Measurements from ENCODE around the gene CALR3. TPM values are rescaled to one million over a fixed set of nuclear protein-coding genes. Genes with fewer than 3 reads are reported as not detected.
A peak's percentile ranks its signal among the peaks of the same experiment; 100 is the strongest.

Gene CALR3
- total and polyA plus RNA-seq, 2 experiments from 2014 or later: not detected

GRCh38 chr19:16465239-16465638 lies 30.7 kb downstream of the CALR3 start:
- no peaks in the 10 kb centered on the region for H3K27me3 ChIP-seq
- no peaks in the 10 kb centered on the region for H3K9me3 ChIP-seq (ENCODE audit: low read depth)
- no peak overlapping the region for H3K4me3 ChIP-seq
- peaks cover 35% of the 10 kb centered on the region for H3K4me1 ChIP-seq (ENCODE audit: low read depth)
- TF ChIP-seq, protein P1, sequence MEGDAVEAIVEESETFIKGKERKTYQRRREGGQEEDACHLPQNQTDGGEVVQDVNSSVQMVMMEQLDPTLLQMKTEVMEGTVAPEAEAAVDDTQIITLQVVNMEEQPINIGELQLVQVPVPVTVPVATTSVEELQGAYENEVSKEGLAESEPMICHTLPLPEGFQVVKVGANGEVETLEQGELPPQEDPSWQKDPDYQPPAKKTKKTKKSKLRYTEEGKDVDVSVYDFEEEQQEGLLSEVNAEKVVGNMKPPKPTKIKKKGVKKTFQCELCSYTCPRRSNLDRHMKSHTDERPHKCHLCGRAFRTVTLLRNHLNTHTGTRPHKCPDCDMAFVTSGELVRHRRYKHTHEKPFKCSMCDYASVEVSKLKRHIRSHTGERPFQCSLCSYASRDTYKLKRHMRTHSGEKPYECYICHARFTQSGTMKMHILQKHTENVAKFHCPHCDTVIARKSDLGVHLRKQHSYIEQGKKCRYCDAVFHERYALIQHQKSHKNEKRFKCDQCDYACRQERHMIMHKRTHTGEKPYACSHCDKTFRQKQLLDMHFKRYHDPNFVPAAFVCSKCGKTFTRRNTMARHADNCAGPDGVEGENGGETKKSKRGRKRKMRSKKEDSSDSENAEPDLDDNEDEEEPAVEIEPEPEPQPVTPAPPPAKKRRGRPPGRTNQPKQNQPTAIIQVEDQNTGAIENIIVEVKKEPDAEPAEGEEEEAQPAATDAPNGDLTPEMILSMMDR (IDR thresholded peaks at IDR 0.05; ENCODE audit: low read depth, low read length): no peak
- no peaks in the 10 kb centered on the region for H3K36me3 ChIP-seq
- peak overlapping the region; percentile 96 for H3K27ac ChIP-seq
- DNase-seq (ENCODE audit: low read depth in 1 of 2, low spot score in 1 of 2): no peak

DNA sequence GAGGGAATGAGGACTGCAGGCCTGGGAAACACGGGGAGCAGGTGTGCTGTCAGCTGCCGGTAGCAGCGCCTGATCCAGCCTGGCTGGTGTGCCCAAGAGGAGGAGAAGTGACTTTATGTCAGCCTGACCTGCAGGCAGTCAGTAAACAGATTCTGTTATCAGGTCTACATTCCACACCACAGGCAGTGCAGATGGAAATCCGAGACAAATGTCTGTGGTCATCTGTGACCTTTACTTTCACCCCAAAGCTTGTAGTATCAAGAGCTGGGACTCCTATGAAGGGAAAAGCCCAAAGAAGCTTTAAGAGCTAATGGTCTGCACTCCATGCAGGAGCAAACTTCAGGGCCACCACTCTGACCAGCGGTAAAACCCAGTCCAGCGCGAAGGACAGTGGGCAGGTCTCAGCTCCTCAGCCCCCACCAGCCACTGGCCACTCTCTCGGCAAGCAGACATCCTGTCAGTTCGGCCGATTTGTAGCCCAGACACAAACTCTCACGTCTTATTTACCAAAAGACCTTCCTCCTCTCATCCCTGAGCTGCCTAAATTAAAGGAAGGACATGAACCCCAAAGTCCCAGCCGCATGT lies 31.9 kb downstream of the CALR3 start:
- no peaks in the 10 kb centered on the region for H3K36me3 ChIP-seq
- H3K4me3 ChIP-seq: no peak overlapping the region
- H3K9me3 ChIP-seq (ENCODE audit: low read depth): no peaks in the 10 kb centered on the region
- DNase-seq (ENCODE audit: low read depth in 1 of 2, low spot score in 1 of 2): peak; percentile 29 to 69
- peak overlapping the region; percentile 96 for H3K27ac ChIP-seq
- peaks cover 24% of the 10 kb centered on the region for H3K4me1 ChIP-seq (ENCODE audit: low read depth)
- no peaks in the 10 kb centered on the region for H3K27me3 ChIP-seq
- TF ChIP-seq, protein P1 (IDR thresholded peaks at IDR 0.05; ENCODE audit: low read depth, low read length): no peak

GRCh38 chr19:16463341-16463990 lies 32.5 kb downstream of the CALR3 start:
- Histone ChIP-seq H3K36me3 (no peaks in the 10 kb centered on the region), H3K27ac (peak overlapping the region; percentile 96), H3K4me3 (no peak overlapping the region), H3K4me1 (ENCODE audit: low read depth) (peaks cover 28% of the 10 kb centered on the region), H3K27me3 (no peaks in the 10 kb centered on the region), H3K9me3 (ENCODE audit: low read depth) (no peaks in the 10 kb centered on the region)
- TF ChIP-seq, protein P1 (IDR thresholded peaks at IDR 0.05; ENCODE audit: low read depth, low read length): no peak
- DNase-seq (ENCODE audit: low read depth in 1 of 2, low spot score in 1 of 2): no peak

DNA sequence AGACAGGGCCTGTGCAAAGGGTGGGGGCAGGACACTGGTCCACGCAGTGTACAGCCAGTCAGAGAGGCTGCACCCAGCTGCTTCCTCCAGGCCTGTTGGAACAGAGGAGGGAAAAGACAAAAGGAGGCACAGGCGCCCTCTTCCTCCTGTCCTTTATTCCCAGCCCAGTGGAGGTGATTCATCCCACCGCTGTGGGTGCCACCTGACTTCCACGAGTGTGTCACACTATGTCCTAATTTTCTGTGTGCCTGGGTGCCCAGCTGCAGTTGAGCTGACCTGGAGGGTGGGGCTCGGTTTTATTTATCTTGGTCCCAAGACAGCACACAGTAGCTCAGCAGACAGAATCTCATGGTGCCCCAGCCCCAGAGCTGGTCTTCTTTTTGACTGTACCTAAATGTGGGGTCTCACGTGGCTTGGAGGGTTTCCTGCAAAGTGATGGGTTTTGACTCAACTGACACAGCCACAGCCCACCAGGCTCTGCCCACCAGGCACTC lies 33.2 kb downstream of the CALR3 start:
- peak overlapping the region; percentile 96 for H3K27ac ChIP-seq
- H3K27me3 ChIP-seq: no peaks in the 10 kb centered on the region
- H3K4me1 ChIP-seq (ENCODE audit: low read depth): peaks cover 35% of the 10 kb centered on the region
- no peaks in the 10 kb centered on the region for H3K36me3 ChIP-seq
- no peak overlapping the region for H3K4me3 ChIP-seq
- DNase-seq (ENCODE audit: low read depth in 1 of 2, low spot score in 1 of 2): no peak
- TF ChIP-seq, protein P1 (IDR thresholded peaks at IDR 0.05; ENCODE audit: low read depth, low read length): no peak
- no peaks in the 10 kb centered on the region for H3K9me3 ChIP-seq (ENCODE audit: low read depth)

DNA sequence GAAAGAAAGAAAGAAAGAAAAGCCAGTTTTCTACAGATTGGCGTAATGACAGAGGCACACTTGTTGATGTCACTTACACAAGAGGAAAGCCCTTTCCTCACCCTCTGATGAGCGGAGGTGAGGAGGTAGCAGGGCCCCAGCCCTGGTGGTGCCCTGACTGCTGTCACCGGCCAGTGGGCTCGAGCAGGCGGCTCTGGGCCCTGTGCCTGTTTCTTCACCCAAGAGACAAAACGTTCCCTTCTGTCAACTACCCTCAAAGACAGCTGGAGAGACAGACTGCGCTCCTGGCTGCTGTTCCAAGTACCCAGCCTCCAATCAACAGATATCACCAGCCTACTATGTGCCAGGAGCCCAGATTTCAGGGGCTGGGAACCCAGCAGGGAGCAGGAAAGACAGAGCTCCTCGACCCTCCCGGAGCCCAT lies 34.3 kb downstream of the CALR3 start:
- Histone ChIP-seq H3K36me3 (no peaks in the 10 kb centered on the region), H3K4me3 (no peak overlapping the region), H3K9me3 (ENCODE audit: low read depth) (no peaks in the 10 kb centered on the region), H3K27me3 (no peaks in the 10 kb centered on the region), H3K4me1 (ENCODE audit: low read depth) (peaks cover 42% of the 10 kb centered on the region), H3K27ac (peak overlapping the region; percentile 86)
- DNase-seq (ENCODE audit: low read depth in 1 of 2, low spot score in 1 of 2): no peak
- TF ChIP-seq, protein P1 (IDR thresholded peaks at IDR 0.05; ENCODE audit: low read depth, low read length): no peak
